GM19452 (cell line): ENCODE results near the gene TMEM233.
"Not testable (repeated sequence)": the region's sequence is repeated elsewhere in the genome, so short reads cannot be mapped to it uniquely, and the experiment has no call there.

Source experiments
- ATAC-seq: cut with Tn5 transposase; IDR thresholded peaks from one replicate; pipeline ENCODE4 v1.9.1; 2021; ENCODE audit not compliant: unreplicated experiment

The TMEM233 gene

GRCh38 chr12:119603767-119604166 is 10.2 kb downstream of the TMEM233 start:
- ATAC-seq: no peak

- ATAC-seq: no peak
Measured at GRCh38 chr12:119609358-119609757, 15.8 kb downstream of the TMEM233 start.

GRCh38 chr12:119613319-119613936 is 19.9 kb downstream of the TMEM233 start:
- ATAC-seq: no peak

GRCh38 chr12:119614705-119615104 is 21.1 kb downstream of the TMEM233 start:
- no peak for ATAC-seq

GRCh38 chr12:119615518-119616475 is 22.2 kb downstream of the TMEM233 start:
- ATAC-seq: no peak

- not testable (repeated sequence) for ATAC-seq
Measured at GRCh38 chr12:119618328-119618896, 24.8 kb downstream of the TMEM233 start.

- no peak for ATAC-seq
Measured at GRCh38 chr12:119620490-119620889, 26.9 kb downstream of the TMEM233 start.

- no peak for ATAC-seq
Measured at GRCh38 chr12:119621878-119622277, 28.3 kb downstream of the TMEM233 start.

GRCh38 chr12:119624966-119625365 is 31.4 kb downstream of the TMEM233 start:
- no peak for ATAC-seq

- ATAC-seq: no peak
Measured at GRCh38 chr12:119627019-119627643, 33.6 kb downstream of the TMEM233 start.

GRCh38 chr12:119627686-119628085 is 34.1 kb downstream of the TMEM233 start:
- no peak for ATAC-seq

- no peak for ATAC-seq
Measured at GRCh38 chr12:119630223-119630780, 36.7 kb downstream of the TMEM233 start.

- ATAC-seq: no peak
Measured at GRCh38 chr12:119630962-119631550, 37.5 kb downstream of the TMEM233 start.

GRCh38 chr12:119631930-119632678 is 38.5 kb downstream of the TMEM233 start:
- no peak for ATAC-seq

GRCh38 chr12:119634743-119635142 is 41.2 kb downstream of the TMEM233 start:
- no peak for ATAC-seq

GRCh38 chr12:119642986-119643385 is 49.4 kb downstream of the TMEM233 start:
- no peak for ATAC-seq

GRCh38 chr12:119644930-119645329 is 51.4 kb downstream of the TMEM233 start:
- no peak for ATAC-seq

- ATAC-seq: no peak
Measured at GRCh38 chr12:119645535-119646059, 52.0 kb downstream of the TMEM233 start.

GRCh38 chr12:119649202-119649808 is 55.7 kb downstream of the TMEM233 start:
- ATAC-seq: no peak
